Activated naive CD8-positive, alpha-beta T cell treated with anti-CD3 and anti-CD28 coated beads, Interleukin-2, amount 10 ng/mL, durations not matched to agents 7 days and 5 days (primary cell): ENCODE measurements around the gene CPLANE2. TPM values are rescaled to one million over a fixed set of nuclear protein-coding genes. Genes with fewer than 3 reads are reported as not detected.
"Not testable (repeated sequence)": the region's sequence is repeated elsewhere in the genome, so short reads cannot be mapped to it uniquely, and the experiment has no call there.

Source experiments
- ATAC-seq: fragments of 150-1000 bp; cut with Tn5 transposase; one replicate; pipeline ENCODE4 v1.10.0; 2021; ENCODE audit warnings: low read depth, moderate library complexity
- POLR2A ChIA-PET: fragments of 350-600 bp; sonication (Branson Sonifier 250); formaldehyde crosslinking; loops from one replicate; lab custom pipeline; 2021; ENCODE audit warnings: antibody characterized with exemption; lab: Charles Lee
- DNase-seq: peaks from one replicate; pipeline ENCODE4 v3.0.0; 2021
- H3K27ac Mint-ChIP-seq: one replicate; pipeline ENCODE4 v1.8.0; 2022; ENCODE audit warnings: mild to moderate bottlenecking, mixed read lengths
- H3K27me3 Mint-ChIP-seq: one replicate; pipeline ENCODE4 v1.8.0; 2022; ENCODE audit warnings: mild to moderate bottlenecking, moderate library complexity, mixed read lengths
- H3K36me3 Mint-ChIP-seq: one replicate; pipeline ENCODE4 v1.8.0; 2021; ENCODE audit warnings: mild to moderate bottlenecking, mixed read lengths
- H3K4me1 Mint-ChIP-seq: one replicate; pipeline ENCODE4 v1.8.0; 2021; ENCODE audit warnings: mixed read lengths
- H3K4me3 Mint-ChIP-seq: one replicate; pipeline ENCODE4 v1.8.0; 2022; ENCODE audit warnings: mild to moderate bottlenecking, moderate library complexity, mixed read lengths
- H3K9me3 Mint-ChIP-seq: one replicate; pipeline ENCODE4 v1.8.0; 2021; ENCODE audit warnings: mixed read lengths
- total RNA-seq, 2 experiments: library from RNA; stranded (reverse); gene quantifications; one replicate each; pipeline ENCODE4 v1.2.3, GENCODE V29; 2021

Gene CPLANE2
- total RNA-seq, 2 experiments from 2014 or later, result 6.8 to 7.3 TPM

- Mint-ChIP-seq H3K36me3 (no peaks in the 10 kb centered on the region), H3K27me3 (no peaks in the 10 kb centered on the region), H3K27ac (no peak overlapping the region), H3K9me3 (no peaks in the 10 kb centered on the region), H3K4me3 (no peak overlapping the region), H3K4me1 (peaks cover 6% of the 10 kb centered on the region)
- DNase-seq (no peak), ATAC-seq (no peak)
- POLR2A ChIA-PET, result no interaction called here
These were observed 40.1 kb downstream of the CPLANE2 start for GRCh38 chr1:16196874-16197273.

DNA sequence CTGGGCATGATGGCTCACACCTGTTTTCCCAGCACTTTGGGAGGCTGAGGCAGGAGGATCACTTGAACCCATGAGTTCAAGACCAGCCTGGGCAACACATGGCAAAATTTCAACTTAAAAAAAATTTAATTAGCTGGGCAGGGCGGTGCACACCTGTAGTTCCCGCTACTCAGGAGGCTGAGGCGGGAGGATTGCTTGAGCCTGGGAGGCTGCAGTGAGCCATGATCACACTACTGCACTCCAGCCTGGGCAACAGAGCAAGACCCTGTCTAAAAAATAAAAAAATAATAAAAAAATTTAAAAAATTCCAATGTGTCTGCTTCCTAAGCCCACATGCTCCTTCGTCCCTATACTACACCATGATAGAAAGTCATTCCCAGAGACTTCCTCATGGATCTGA, 40.8 kb downstream of the CPLANE2 start:
- ATAC-seq, H3K4me1 Mint-ChIP-seq, H3K9me3 Mint-ChIP-seq, POLR2A ChIA-PET, H3K27ac Mint-ChIP-seq, H3K27me3 Mint-ChIP-seq, H3K36me3 Mint-ChIP-seq, DNase-seq, H3K4me3 Mint-ChIP-seq: not testable (repeated sequence)

GRCh38 chr1:16195518-16195905, 41.5 kb downstream of the CPLANE2 start:
- no peaks in the 10 kb centered on the region for H3K27me3 Mint-ChIP-seq
- H3K27ac Mint-ChIP-seq, result no peak overlapping the region
- peaks cover 6% of the 10 kb centered on the region for H3K4me1 Mint-ChIP-seq
- ATAC-seq (no peak), DNase-seq (no peak)
- H3K4me3 Mint-ChIP-seq, result no peak overlapping the region
- POLR2A ChIA-PET, result no interaction called here
- H3K9me3 Mint-ChIP-seq, result no peaks in the 10 kb centered on the region
- no peaks in the 10 kb centered on the region for H3K36me3 Mint-ChIP-seq

DNA sequence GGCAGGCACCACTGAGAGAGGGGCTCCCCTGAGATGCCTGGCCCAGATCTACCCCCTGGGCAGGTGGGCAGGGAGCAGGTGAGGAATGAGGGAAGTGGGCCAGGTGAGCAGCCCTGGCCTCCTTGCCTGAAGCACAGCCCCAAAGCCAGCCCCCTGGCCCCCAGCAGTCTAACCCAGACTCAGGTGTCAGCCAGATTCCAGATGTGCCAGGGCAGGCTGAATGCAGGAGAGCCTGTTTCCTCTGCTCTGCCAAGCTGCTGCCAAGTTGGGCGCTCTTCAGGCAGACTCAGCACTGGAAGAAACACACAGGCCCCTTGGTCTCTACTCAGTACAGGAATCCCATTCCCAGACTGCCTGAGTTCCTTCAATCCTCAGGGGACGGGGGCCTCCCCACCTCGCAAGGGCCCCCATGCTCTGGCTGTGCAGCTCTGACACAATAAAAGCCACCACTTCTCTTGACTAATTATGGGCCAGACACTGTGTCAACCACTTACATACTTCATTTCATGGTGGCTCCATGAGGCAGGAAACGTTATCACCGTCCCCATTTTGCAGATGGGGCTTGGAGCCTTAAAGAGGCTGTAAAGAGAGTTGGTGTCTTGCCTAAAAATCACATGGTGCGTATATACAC, 45.0 kb downstream of the CPLANE2 start:
- Mint-ChIP-seq H3K9me3 (no peaks in the 10 kb centered on the region), H3K27me3 (peaks cover 3% of the 10 kb centered on the region), H3K36me3 (no peaks in the 10 kb centered on the region), H3K27ac (no peak overlapping the region), H3K4me3 (no peak overlapping the region), H3K4me1 (peaks cover 3% of the 10 kb centered on the region)
- DNase-seq (no peak), ATAC-seq (no peak)
- POLR2A ChIA-PET, result no interaction called here

DNA sequence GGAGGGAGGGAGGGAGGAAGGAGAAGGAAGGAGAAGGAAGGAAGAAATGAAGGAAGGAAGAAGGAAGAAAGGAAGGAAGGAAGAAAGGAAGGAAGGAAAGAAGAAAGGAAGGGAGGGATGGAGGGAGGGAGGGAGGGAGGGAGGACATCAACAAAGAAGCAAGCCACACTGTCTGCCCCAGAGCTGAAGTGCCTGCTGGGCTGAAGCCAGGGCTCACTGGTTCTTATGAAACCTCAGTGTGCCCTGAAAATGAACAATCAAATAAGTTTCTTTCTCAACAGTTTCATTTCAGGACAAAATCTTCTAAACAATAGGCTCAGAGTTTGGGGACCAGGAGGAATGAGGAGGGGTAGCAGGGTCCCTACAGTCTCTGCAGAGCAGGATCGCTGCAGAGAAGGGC, 45.7 kb downstream of the CPLANE2 start:
- no peak overlapping the region for H3K27ac Mint-ChIP-seq
- DNase-seq (no peak), ATAC-seq (no peak)
- POLR2A ChIA-PET, result no interaction called here
- H3K9me3 Mint-ChIP-seq, result no peaks in the 10 kb centered on the region
- peaks cover 3% of the 10 kb centered on the region for H3K27me3 Mint-ChIP-seq
- H3K4me1 Mint-ChIP-seq, result peaks cover 3% of the 10 kb centered on the region
- H3K4me3 Mint-ChIP-seq, result no peak overlapping the region
- H3K36me3 Mint-ChIP-seq, result no peaks in the 10 kb centered on the region

DNA sequence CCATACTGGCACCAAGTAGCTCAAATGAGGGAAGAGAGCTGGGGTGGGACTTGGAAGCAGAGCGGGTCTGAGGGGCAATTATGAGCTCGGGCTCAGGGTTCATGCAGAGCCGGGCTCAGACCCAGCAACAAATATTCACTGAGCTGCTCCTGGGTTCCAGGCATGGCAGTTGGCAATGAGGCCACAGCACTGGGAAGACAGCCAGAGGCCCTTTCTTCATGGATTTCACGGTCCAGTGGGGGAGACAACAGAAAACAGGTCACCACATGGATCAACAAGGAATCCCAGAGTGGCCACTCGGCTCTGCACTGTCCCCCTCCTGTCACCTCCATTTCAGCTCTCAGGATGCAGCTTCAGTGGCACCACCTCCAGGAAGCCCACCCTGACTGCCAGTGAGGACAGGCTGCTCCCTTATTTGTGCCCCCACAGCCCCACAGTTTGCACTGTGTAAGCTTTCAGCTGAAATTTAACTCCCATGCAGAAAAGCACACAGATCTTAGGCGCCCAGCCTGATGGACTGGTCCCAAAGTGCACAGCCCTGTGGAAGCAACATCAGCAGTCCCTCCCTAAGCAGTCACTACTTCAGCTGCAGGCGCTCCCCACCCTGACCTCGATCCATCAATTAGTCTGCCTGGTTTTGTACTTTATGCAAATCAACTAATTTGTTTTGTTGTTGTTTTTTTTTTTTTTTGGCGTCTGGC, 46.9 kb downstream of the CPLANE2 start:
- Mint-ChIP-seq H3K36me3 (no peaks in the 10 kb centered on the region), H3K9me3 (no peaks in the 10 kb centered on the region), H3K27me3 (peaks cover 3% of the 10 kb centered on the region), H3K4me3 (no peak overlapping the region), H3K4me1 (peaks cover 3% of the 10 kb centered on the region), H3K27ac (no peak overlapping the region)
- POLR2A ChIA-PET, result interaction anchor here (1.0 kb wide), 1 partner anchor 111 kb away, joined by 6 read pairs; no protein-coding TSS in a partner anchor
- DNase-seq (no peak), ATAC-seq (no peak)

GRCh38 chr1:16189003-16189402, 48.0 kb downstream of the CPLANE2 start:
- peaks cover 3% of the 10 kb centered on the region for H3K4me1 Mint-ChIP-seq
- ATAC-seq (no peak), DNase-seq (no peak)
- H3K9me3 Mint-ChIP-seq, result no peaks in the 10 kb centered on the region
- no peak overlapping the region for H3K27ac Mint-ChIP-seq
- POLR2A ChIA-PET, result interaction anchor here (1.4 to 1.6 kb wide), 2 partner anchors 110 to 175 kb away, joined by 3 to 6 read pairs; no protein-coding TSS in a partner anchor
- H3K27me3 Mint-ChIP-seq, result peaks cover 3% of the 10 kb centered on the region
- H3K4me3 Mint-ChIP-seq, result no peak overlapping the region
- H3K36me3 Mint-ChIP-seq, result no peaks in the 10 kb centered on the region

- peaks cover 3% of the 10 kb centered on the region for H3K4me1 Mint-ChIP-seq
- no peaks in the 10 kb centered on the region for H3K9me3 Mint-ChIP-seq
- POLR2A ChIA-PET, result interaction anchor here (1.0 to 1.6 kb wide), 3 partner anchors 106 to 176 kb away, joined by 3 to 6 read pairs (median 5); no protein-coding TSS in a partner anchor
- peaks cover 3% of the 10 kb centered on the region for H3K27me3 Mint-ChIP-seq
- DNase-seq (peak; percentile 87), ATAC-seq (peak; percentile 74)
- no peak overlapping the region for H3K4me3 Mint-ChIP-seq
- no peaks in the 10 kb centered on the region for H3K36me3 Mint-ChIP-seq
- no peak overlapping the region for H3K27ac Mint-ChIP-seq
These were observed 49.1 kb downstream of the CPLANE2 start for GRCh38 chr1:16187748-16188401.

DNA sequence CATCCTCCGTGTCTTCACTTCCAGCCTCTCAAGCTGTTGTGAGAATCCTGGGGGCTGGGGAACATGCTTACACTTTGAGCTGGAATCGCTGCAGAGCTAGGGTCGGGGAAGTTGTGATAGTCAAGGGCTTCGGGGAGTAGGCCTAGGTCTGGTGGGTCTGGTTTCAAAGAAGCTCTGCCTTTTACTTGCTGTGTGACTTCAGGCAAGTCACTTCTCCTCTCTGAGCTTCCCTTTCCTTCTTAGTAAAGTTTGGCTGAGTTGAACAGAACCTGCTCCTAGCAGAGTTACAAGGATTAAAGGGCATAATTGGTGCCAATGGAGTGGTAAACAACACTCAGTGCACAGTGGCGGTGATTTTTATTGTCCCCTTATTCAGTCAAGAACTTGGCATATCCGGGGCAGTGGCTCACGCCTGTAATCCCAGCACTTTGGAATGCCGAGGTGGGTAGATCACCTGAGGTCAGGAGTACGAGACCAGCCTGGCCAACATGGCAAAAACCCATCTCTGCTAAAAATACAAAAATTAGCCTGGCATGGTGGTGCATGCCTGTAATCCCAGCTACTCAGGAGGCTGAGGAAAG, 50.2 kb downstream of the CPLANE2 start:
- DNase-seq, result no peak
- H3K4me1 Mint-ChIP-seq, result peaks cover 3% of the 10 kb centered on the region
- peaks cover 3% of the 10 kb centered on the region for H3K27me3 Mint-ChIP-seq
- H3K9me3 Mint-ChIP-seq, result no peaks in the 10 kb centered on the region
- POLR2A ChIA-PET, result interaction anchor here (1.0 to 1.4 kb wide), 2 partner anchors 105 to 108 kb away, joined by 5 to 6 read pairs; no protein-coding TSS in a partner anchor
- no peak overlapping the region for H3K4me3 Mint-ChIP-seq
- no peaks in the 10 kb centered on the region for H3K36me3 Mint-ChIP-seq
- ATAC-seq, result no peak
- H3K27ac Mint-ChIP-seq, result no peak overlapping the region

DNA sequence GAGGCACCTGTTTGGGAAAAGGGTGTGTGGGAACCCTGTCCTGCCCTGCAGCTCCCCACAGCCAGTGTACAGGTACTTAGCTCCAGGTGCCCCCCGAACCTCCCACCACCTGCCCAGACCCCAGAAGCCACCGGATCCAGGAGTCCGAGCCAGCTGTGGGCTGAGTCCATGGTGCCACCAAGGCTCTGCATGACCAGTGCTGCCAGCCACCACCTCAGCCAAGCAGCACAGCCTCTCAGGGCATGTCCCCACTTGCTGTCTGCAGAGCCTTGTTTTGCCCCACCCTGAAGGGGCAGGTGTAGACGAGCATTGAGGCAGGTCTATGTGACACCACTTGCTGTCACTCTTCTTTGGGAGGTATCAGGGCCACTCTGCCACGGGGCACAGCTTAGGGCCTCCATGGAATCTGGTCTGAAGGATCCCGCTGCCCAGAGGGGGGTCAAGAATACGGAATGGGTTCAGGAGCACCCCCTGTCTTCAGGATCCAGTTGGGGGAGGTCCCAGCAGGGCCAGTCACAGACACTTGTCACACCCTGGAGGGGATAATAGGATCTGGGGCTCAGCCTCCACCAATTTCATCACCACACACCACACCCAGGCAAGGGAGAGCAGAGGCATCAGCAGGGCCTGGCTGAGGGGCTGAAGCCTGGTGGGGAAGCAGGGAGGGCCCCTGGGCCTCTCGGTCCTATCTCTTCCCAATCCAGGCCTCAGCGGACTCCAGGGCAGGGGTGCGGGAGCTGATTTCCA, 52.3 kb downstream of the CPLANE2 start:
- Mint-ChIP-seq H3K36me3 (no peaks in the 10 kb centered on the region), H3K4me3 (no peak overlapping the region), H3K4me1 (peaks cover 3% of the 10 kb centered on the region), H3K27ac (no peak overlapping the region), H3K9me3 (no peaks in the 10 kb centered on the region), H3K27me3 (peaks cover 2% of the 10 kb centered on the region)
- POLR2A ChIA-PET, result no interaction called here
- DNase-seq, result no peak
- ATAC-seq, result no peak

DNA sequence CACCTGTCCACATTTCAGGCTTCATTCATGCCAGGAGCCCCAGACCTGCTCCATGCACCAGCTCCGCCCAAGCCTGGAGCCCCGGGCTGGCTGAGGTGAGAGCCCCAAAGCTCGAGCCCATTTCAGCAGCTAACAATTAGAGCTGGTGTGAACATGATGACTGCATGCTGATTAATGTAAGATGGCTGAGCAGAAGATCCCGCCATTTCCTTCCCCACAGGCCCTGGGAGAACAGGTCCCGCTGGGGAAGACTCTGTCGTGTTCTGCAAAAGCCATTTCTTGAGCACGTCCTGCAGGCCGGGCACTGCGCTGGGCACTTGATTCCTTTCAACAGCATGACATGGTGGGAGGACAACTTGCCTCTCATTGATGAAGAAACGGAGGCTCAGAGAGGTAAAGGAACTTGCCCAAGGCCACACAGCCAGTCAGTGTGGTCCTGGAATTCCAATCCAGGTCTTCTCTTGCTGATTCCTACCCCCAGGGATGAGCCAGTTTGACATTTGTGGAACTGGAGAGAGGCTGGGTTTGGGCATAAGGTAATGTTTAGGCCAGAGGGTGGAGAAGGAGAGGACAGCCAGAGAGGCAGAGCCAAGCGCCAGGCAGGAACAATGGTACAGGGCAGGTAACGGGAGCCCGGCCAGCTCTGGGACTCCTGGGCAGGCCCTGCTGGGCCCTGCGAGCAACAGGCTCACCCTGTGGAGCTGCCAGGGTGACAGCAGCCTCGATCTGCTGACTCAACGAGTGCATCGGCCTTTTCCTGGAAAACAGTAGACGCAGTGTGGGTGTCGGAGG, 53.0 kb downstream of the CPLANE2 start:
- H3K4me3 Mint-ChIP-seq, result no peak overlapping the region
- DNase-seq (no peak), ATAC-seq (no peak)
- POLR2A ChIA-PET, result no interaction called here
- no peaks in the 10 kb centered on the region for H3K27me3 Mint-ChIP-seq
- no peaks in the 10 kb centered on the region for H3K9me3 Mint-ChIP-seq
- no peaks in the 10 kb centered on the region for H3K36me3 Mint-ChIP-seq
- H3K4me1 Mint-ChIP-seq, result peaks cover 3% of the 10 kb centered on the region
- no peak overlapping the region for H3K27ac Mint-ChIP-seq

- Mint-ChIP-seq H3K4me3 (no peak overlapping the region), H3K27ac (no peak overlapping the region), H3K36me3 (no peaks in the 10 kb centered on the region), H3K4me1 (peaks cover 3% of the 10 kb centered on the region), H3K9me3 (no peaks in the 10 kb centered on the region), H3K27me3 (no peaks in the 10 kb centered on the region)
- ATAC-seq (no peak), DNase-seq (no peak)
- POLR2A ChIA-PET, result no interaction called here
These were observed 53.8 kb downstream of the CPLANE2 start for GRCh38 chr1:16183179-16183578.
